Kidney epithelial cell (primary cell): ENCODE data around the gene PRKAR2B. TPM values are rescaled to one million over a fixed set of nuclear protein-coding genes. Genes with fewer than 3 reads are reported as not detected.

Experiments
- DNase-seq: peaks from one replicate; pipeline ENCODE4 v3.0.0-alpha.2; 2010; ENCODE audit warnings: low read depth
- H3K27me3 ChIP-seq: 2 replicates; pipeline ENCODE4 v1.6.0; 2011; ENCODE audit warnings: low read length; ENCODE audit not compliant: control insufficient read depth, insufficient read depth
- H3K36me3 ChIP-seq: 2 replicates; pipeline ENCODE4 v1.5.1; 2011; ENCODE audit warnings: low read length; ENCODE audit not compliant: control insufficient read depth, insufficient read depth
- H3K4me3 ChIP-seq: 2 replicates; pipeline ENCODE4 v1.5.1; 2011; ENCODE audit warnings: low read depth, mild to moderate bottlenecking, control low read depth, low read length
- CTCF ChIP-seq: IDR thresholded peaks from 2 replicates; pipeline ENCODE4 v1.5.1; 2011; ENCODE audit warnings: mild to moderate bottlenecking, moderate library complexity, low read length, control low read depth, inconsistent platforms; ENCODE audit not compliant: insufficient read depth, poor library complexity, severe bottlenecking
- total RNA-seq: library from RNA; depleted of rRNA; stranded (reverse); fragments of >200 nt; gene quantifications from 2 replicates; pipeline ENCODE4 v1.2.3, GENCODE V29; 2015

Gene PRKAR2B
- total RNA-seq, 1 donor from 2014 or later, result 3.7 TPM

GRCh38 chr7:107209565-107209964 is 165.1 kb downstream of the PRKAR2B start:
- no peak for TF ChIP-seq CTCF
- no peak overlapping the region for H3K4me3 ChIP-seq
- H3K27me3 ChIP-seq, result no peaks in the 10 kb centered on the region
- DNase-seq, result no peak
- no peaks in the 10 kb centered on the region for H3K36me3 ChIP-seq

- Histone ChIP-seq H3K27me3 (no peaks in the 10 kb centered on the region), H3K36me3 (no peaks in the 10 kb centered on the region), H3K4me3 (no peak overlapping the region)
- no peak for DNase-seq
- no peak for TF ChIP-seq CTCF
Measured at GRCh38 chr7:107210400-107210799, 165.9 kb downstream of the PRKAR2B start.

Other genes starting within 250 kb of the PRKAR2B start
- gene PIK3CG, start 179.4 kb upstream of the PRKAR2B start, total RNA-seq, result 0.50 and 0.75 TPM in 2 replicates
- gene HBP1, start 124.3 kb downstream of the PRKAR2B start, total RNA-seq, result 40.0 and 51.7 TPM in 2 replicates